Parathyroid adenoma (tissue), 2 donors: ENCODE data around the gene DVL1.

Source experiments
- H2AFZ ChIP-seq: fragments of 300-600 bp; sonication (generic); one replicate; pipeline ENCODE4 v1.7.0; 2017; ENCODE audit warnings: antibody characterized with exemption, mild to moderate bottlenecking
- H3K27ac ChIP-seq: fragments of 300-600 bp; sonication (generic); one replicate; pipeline ENCODE4 v1.7.0; 2017
- H3K27me3 ChIP-seq: fragments of 300-600 bp; sonication (generic); one replicate; pipeline ENCODE4 v1.7.0; 2017; ENCODE audit warnings: low read length; ENCODE audit not compliant: control insufficient read depth, insufficient read depth
- H3K36me3 ChIP-seq: fragments of 300-600 bp; sonication (generic); one replicate; pipeline ENCODE4 v1.7.0; 2017; ENCODE audit warnings: low read length; ENCODE audit not compliant: control insufficient read depth, insufficient read depth
- H3K4me1 ChIP-seq: fragments of 300-600 bp; sonication (generic); one replicate; pipeline ENCODE4 v1.7.0; 2017; ENCODE audit warnings: control low read depth
- H3K4me2 ChIP-seq: fragments of 300-600 bp; sonication (generic); one replicate; pipeline ENCODE4 v1.7.0; 2017; ENCODE audit warnings: low read length
- H3K4me3 ChIP-seq: fragments of 300-600 bp; sonication (generic); one replicate; pipeline ENCODE4 v1.7.0; 2017; ENCODE audit warnings: low read depth, low read length
- H3K79me2 ChIP-seq: fragments of 300-600 bp; sonication (generic); one replicate; pipeline ENCODE4 v1.7.0; 2017; ENCODE audit warnings: control low read depth
- H3K9ac ChIP-seq: fragments of 300-600 bp; sonication (generic); one replicate; pipeline ENCODE4 v1.7.0; 2017; ENCODE audit warnings: mild to moderate bottlenecking
- H3K9me3 ChIP-seq: fragments of 300-600 bp; sonication (generic); one replicate; pipeline ENCODE4 v1.7.0; 2017; ENCODE audit warnings: low read length; ENCODE audit not compliant: control insufficient read depth
- CTCF ChIP-seq: fragments of 300-600 bp; sonication (generic); IDR thresholded peaks from one replicate; pipeline ENCODE4 v1.7.0; 2017; ENCODE audit warnings: antibody characterized with exemption, mild to moderate bottlenecking
- donor health status: primary hyperparathyroidism.

DVL1 gene

GRCh38 chr1:1302951-1303509, 46.2 kb downstream of the DVL1 start:
- no peak for TF ChIP-seq CTCF
- no peaks in the 10 kb centered on the region for H3K27me3 ChIP-seq
- H3K9ac ChIP-seq: no peak overlapping the region
- H3K4me2 ChIP-seq: no peak overlapping the region
- H3K4me1 ChIP-seq: peaks cover 3% of the 10 kb centered on the region
- H3K4me3 ChIP-seq: no peak overlapping the region
- H3K79me2 ChIP-seq: no peaks in the 10 kb centered on the region
- no peak overlapping the region for H2AFZ ChIP-seq
- no peaks in the 10 kb centered on the region for H3K36me3 ChIP-seq
- no peak overlapping the region for H3K27ac ChIP-seq
- H3K9me3 ChIP-seq: no peaks in the 10 kb centered on the region

GRCh38 chr1:1302006-1302430, 47.2 kb downstream of the DVL1 start:
- Histone ChIP-seq H3K4me1 (peaks cover 3% of the 10 kb centered on the region), H3K9ac (no peak overlapping the region), H3K4me2 (no peak overlapping the region), H3K4me3 (no peak overlapping the region), H3K36me3 (no peaks in the 10 kb centered on the region), H3K27ac (no peak overlapping the region), H3K9me3 (no peaks in the 10 kb centered on the region), H3K79me2 (no peaks in the 10 kb centered on the region), H2AFZ (no peak overlapping the region), H3K27me3 (no peaks in the 10 kb centered on the region)
- TF ChIP-seq CTCF: no peak

- Histone ChIP-seq H3K9ac (no peak overlapping the region), H3K36me3 (no peaks in the 10 kb centered on the region), H3K79me2 (no peaks in the 10 kb centered on the region), H3K9me3 (no peaks in the 10 kb centered on the region), H3K4me1 (peaks cover 3% of the 10 kb centered on the region), H2AFZ (no peak overlapping the region), H3K4me3 (no peak overlapping the region), H3K4me2 (no peak overlapping the region), H3K27me3 (no peaks in the 10 kb centered on the region), H3K27ac (no peak overlapping the region)
- no peak for TF ChIP-seq CTCF
These were observed 48.9 kb downstream of the DVL1 start for GRCh38 chr1:1300352-1300739.

- Histone ChIP-seq H3K27me3 (no peaks in the 10 kb centered on the region), H3K4me2 (no peak overlapping the region), H2AFZ (no peak overlapping the region), H3K9me3 (no peaks in the 10 kb centered on the region), H3K36me3 (no peaks in the 10 kb centered on the region), H3K4me1 (no peaks in the 10 kb centered on the region), H3K9ac (no peak overlapping the region), H3K4me3 (no peak overlapping the region), H3K27ac (no peak overlapping the region), H3K79me2 (no peaks in the 10 kb centered on the region)
- TF ChIP-seq CTCF: no peak
These were observed 49.4 kb downstream of the DVL1 start for GRCh38 chr1:1299686-1300351.
